Osteoblast (primary cell): ENCODE results near the gene LCOR. TPM values are rescaled to one million over a fixed set of nuclear protein-coding genes. Genes with fewer than 3 reads are reported as not detected.

Source experiments
- DNase-seq: peaks from one replicate; pipeline ENCODE4 v3.0.0; 2011; ENCODE audit warnings: low spot score, mixed read lengths; ENCODE audit not compliant: insufficient read length; ENCODE audit errors: missing footprints
- H2AFZ ChIP-seq: 2 replicates; pipeline ENCODE4 v1.6.0; 2011; ENCODE audit warnings: mild to moderate bottlenecking, low read length
- H3K27ac ChIP-seq: 2 replicates; pipeline ENCODE4 v1.5.1; 2011; ENCODE audit warnings: mild to moderate bottlenecking, low read depth, low read length, moderate library complexity
- H3K27me3 ChIP-seq: 2 replicates; pipeline ENCODE4 v1.6.0; 2012; ENCODE audit warnings: mild to moderate bottlenecking, control low read depth, inconsistent platforms, low read length, moderate library complexity; ENCODE audit not compliant: insufficient read depth
- H3K36me3 ChIP-seq: 2 replicates; pipeline ENCODE4 v1.5.1; 2011; ENCODE audit warnings: mild to moderate bottlenecking, low read length, control low read depth, moderate library complexity; ENCODE audit not compliant: insufficient read depth
- H3K4me1 ChIP-seq: 2 replicates; pipeline ENCODE4 v1.5.1; 2011; ENCODE audit warnings: mild to moderate bottlenecking, low read length, control low read depth, moderate library complexity; ENCODE audit not compliant: insufficient read depth
- H3K4me2 ChIP-seq: 2 replicates; pipeline ENCODE4 v1.6.0; 2011; ENCODE audit warnings: mild to moderate bottlenecking, low read length; ENCODE audit not compliant: insufficient read depth
- H3K4me3 ChIP-seq: fragments of 200-600 bp; sonication (generic); 3 replicates; pipeline ENCODE4 v1.5.1; 2012; ENCODE audit warnings: mild to moderate bottlenecking, low read length, inconsistent platforms; ENCODE audit not compliant: insufficient read depth
- H3K79me2 ChIP-seq: 2 replicates; pipeline ENCODE4 v1.6.0; 2012; ENCODE audit warnings: mild to moderate bottlenecking, low read length, control low read depth, inconsistent platforms; ENCODE audit not compliant: insufficient read depth
- H3K9me3 ChIP-seq: 2 replicates; pipeline ENCODE4 v1.5.1; 2011; ENCODE audit warnings: low read depth, low read length, control low read depth
- H4K20me1 ChIP-seq: 2 replicates; pipeline ENCODE4 v1.6.0; 2012; ENCODE audit warnings: mild to moderate bottlenecking, low read length, control low read depth; ENCODE audit not compliant: insufficient read depth
- CTCF ChIP-seq: IDR thresholded peaks from 2 replicates; pipeline ENCODE4 v1.5.1; 2011; ENCODE audit warnings: mild to moderate bottlenecking, low read depth, low read length, moderate library complexity; ENCODE audit errors: extremely low read depth
- total RNA-seq: library from RNA; depleted of rRNA; stranded (reverse); fragments of >200 nt; gene quantifications from 2 replicates; pipeline ENCODE4 v1.2.3, GENCODE V29; 2012

LCOR gene
- total RNA-seq, 1 donor = 19.2 TPM

DNA sequence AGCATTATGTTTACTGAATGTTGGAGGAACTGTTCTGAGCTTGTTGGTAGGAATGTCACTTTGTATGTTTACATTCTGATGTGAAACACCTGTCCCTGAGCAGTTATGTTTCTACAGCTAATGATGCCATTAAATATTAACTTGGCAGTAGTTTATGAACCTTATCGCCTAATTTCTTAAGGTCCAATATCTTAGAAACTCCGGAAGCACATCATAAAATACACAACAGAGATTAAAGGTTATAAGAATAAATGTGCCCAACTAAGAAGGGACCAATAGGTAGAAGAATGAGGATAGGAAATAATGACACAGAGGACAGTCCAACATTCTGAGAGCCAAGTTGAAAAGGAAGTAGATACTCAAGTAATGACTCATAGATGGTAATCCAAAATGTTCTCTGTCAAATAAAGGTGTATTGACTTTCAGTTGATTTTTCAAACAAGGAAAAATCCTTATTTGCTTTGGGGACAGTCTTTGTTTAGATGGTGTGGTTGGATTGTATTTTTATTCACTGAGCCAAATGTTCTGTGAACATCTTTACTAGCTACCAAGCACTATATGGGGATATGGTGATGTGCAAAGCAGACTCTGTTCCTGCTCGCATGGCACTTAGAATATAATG, 31.9 kb downstream of the LCOR start:
- peaks cover 70% of the 10 kb centered on the region for H4K20me1 ChIP-seq
- peaks cover 97% of the 10 kb centered on the region for H3K79me2 ChIP-seq
- no peak overlapping the region for H3K27ac ChIP-seq
- no peak overlapping the region for H3K4me3 ChIP-seq
- DNase-seq = no peak
- no peaks in the 10 kb centered on the region for H3K9me3 ChIP-seq
- H3K36me3 ChIP-seq = peaks cover 8% of the 10 kb centered on the region
- no peak for TF ChIP-seq CTCF
- H3K27me3 ChIP-seq = no peaks in the 10 kb centered on the region
- no peak overlapping the region for H3K4me2 ChIP-seq
- H2AFZ ChIP-seq = no peak overlapping the region
- peaks cover 11% of the 10 kb centered on the region for H3K4me1 ChIP-seq

DNA sequence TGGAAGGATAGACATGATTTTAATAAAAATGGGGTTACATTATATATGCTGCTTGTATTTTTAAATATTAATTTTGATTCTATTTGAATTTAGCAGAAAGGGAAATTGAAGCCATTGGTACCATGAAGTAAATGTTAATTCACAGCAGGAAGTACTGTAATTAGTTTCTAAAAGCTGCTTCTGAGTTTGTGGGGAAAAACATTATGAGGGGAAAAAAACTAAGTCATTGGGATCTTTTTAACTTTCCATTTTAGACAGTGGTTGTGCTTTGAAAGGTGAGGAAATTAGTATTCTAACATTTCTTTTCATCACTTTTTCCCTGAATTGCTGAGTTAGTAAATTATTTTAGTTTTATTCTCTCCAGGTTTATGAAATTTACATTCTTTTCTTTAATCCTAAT, 41.0 kb downstream of the LCOR start:
- no peak for DNase-seq
- TF ChIP-seq CTCF = no peak
- H4K20me1 ChIP-seq = peaks cover 53% of the 10 kb centered on the region
- H3K36me3 ChIP-seq = no peaks in the 10 kb centered on the region
- peaks cover 95% of the 10 kb centered on the region for H3K79me2 ChIP-seq
- H2AFZ ChIP-seq = no peak overlapping the region
- no peaks in the 10 kb centered on the region for H3K4me1 ChIP-seq
- H3K4me3 ChIP-seq = no peak overlapping the region
- H3K27me3 ChIP-seq = no peaks in the 10 kb centered on the region
- H3K9me3 ChIP-seq = no peaks in the 10 kb centered on the region
- no peak overlapping the region for H3K4me2 ChIP-seq
- H3K27ac ChIP-seq = no peak overlapping the region

DNA sequence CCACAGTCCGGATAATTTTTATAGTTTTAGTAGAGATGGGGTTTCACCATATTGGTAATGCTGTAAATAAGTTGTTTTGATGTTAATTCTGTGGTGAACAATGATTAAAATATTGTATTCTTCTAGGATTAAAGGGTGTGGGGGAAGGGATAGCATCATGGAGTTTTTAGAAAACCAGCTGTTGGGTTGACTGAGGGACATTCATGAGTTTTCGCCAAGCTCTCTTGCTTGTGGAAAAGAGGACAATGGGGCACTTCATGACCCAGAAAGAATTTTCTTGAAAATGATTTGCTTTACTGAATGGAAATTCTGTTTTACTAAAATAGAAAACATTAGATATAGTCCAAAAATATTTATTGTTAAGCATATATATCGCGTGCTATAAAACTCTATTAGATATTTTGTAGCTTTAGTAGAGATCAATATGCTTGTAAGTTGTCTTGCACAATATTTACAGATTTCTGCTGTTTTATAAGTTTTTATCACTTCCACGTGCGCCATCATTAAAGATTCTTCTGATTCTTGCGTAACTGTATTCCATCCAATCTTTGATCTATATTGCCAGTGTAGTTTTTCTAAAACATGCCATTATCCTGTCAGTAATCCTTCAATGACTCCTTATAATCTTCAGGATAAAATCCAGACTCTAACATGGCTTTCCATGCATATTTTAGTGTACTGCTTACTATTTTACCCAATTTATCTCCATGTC, 41.8 kb downstream of the LCOR start:
- no peaks in the 10 kb centered on the region for H3K27me3 ChIP-seq
- H3K36me3 ChIP-seq = no peaks in the 10 kb centered on the region
- no peak overlapping the region for H2AFZ ChIP-seq
- H4K20me1 ChIP-seq = peaks cover 55% of the 10 kb centered on the region
- H3K27ac ChIP-seq = no peak overlapping the region
- H3K4me3 ChIP-seq = no peak overlapping the region
- DNase-seq = no peak
- no peak for TF ChIP-seq CTCF
- no peaks in the 10 kb centered on the region for H3K4me1 ChIP-seq
- H3K79me2 ChIP-seq = peaks cover 95% of the 10 kb centered on the region
- H3K4me2 ChIP-seq = no peak overlapping the region
- H3K9me3 ChIP-seq = no peaks in the 10 kb centered on the region

- Histone ChIP-seq H3K9me3 (no peaks in the 10 kb centered on the region), H3K4me3 (no peak overlapping the region), H3K36me3 (no peaks in the 10 kb centered on the region), H3K27ac (no peak overlapping the region), H3K4me1 (peaks cover 5% of the 10 kb centered on the region), H3K27me3 (no peaks in the 10 kb centered on the region), H3K79me2 (peaks cover 95% of the 10 kb centered on the region), H3K4me2 (no peak overlapping the region), H2AFZ (no peak overlapping the region), H4K20me1 (peaks cover 63% of the 10 kb centered on the region)
- no peak for DNase-seq
- TF ChIP-seq CTCF = no peak
Observed at GRCh38 chr10:96878057-96878456, 46.0 kb downstream of the LCOR start.
